Stimulated activated CD8-positive, alpha-beta memory T cell treated with anti-CD3 and anti-CD28 coated beads, Interleukin-15, amount 100 ng/mL, for 1 hour (primary cell): Measurements from ENCODE around the gene RNF32.
A peak's percentile ranks its signal among the peaks of the same experiment; 100 is the strongest.
"Not testable (repeated sequence)": the region's sequence is repeated elsewhere in the genome, so short reads cannot be mapped to it uniquely, and the experiment has no call there.

Experiments used
- DNase-seq: peaks from one replicate; pipeline ENCODE4 v3.0.0-alpha.2; 2020; ENCODE audit warnings: low read depth

RNF32 gene

DNA sequence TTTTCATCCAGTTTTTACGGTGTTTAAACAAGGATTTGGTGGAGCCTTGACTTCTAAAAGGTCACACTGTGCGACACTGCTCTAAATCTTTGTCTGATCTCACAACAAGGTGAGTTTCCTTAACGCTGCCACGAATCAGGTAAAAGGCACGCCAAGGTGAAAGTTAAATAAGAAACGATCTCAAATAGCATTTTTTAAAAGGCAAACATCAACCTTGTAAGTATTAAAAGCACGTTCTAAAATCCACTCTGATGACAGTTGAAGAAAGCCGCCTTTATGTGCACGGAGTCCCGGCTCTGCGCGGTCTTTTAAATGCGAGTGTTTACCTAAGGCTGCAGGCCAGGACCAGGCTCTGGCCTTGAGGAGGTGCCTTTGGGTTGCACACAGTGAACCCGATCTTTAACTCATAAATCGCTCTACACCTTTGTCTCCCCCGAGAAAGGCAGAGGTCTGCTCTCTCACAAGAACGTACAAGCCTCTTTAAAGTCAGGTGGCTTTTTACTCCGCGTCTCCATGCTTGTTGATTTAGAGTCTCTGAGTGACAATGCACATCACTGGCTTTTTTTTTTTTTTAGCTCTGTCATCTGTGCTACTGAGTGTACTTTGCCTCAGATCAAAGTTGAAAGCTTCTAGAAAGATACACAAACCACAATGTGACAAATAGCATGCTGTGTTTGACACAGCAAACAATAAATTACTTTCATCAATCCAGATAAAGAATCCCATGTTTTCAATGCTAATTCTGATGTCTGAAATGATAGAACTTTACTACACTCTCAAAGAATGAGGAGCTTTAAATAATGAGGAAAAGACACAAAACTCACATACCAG lies 25.9 kb upstream of the RNF32 start:
- no peak for DNase-seq

DNA sequence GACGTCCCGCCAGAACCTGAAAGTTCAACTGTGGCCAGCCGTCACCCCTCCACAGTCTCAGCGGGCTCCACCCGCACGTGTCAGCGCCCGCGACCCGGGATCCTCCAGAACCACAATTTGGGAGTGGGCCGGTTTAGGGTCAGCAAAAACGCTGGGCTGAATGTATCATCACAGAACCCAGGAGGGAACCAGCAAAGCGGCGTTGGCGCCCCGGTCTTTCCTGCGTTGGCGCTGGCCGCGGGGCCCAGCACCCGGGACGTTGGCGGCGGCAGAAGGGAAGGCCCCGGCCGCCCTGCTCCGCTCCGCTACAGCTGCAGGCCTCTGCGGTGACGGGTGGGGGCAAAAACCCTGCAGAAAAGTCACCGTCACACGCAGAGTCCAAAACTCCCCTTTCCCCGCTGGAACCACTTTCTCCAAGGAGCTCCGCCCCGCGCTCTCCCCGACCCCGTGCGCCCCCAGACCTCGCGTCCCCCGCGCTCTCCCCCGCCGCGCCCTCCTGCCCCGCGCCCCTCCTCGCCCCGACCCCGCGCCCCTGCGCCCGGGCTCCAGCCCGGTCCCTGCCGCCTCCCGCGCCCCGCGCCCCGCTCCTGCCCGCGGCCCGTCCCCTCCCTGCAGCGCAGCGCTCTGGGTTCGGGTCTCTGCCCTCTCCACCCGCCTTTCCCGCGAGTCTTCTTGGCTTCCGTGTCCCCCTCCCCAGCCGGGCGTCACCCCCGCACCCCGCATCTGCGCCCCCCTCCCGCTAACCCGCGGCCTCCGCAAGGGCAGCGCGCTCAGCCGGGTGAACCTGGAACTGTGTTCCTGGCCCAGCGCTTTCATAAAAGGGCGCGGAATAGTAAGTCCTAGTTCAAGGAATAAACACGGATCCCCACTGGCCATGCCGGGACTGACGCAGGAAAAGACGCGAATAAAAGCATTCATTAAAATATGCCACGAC lies 24.0 kb upstream of the RNF32 start:
- no peak for DNase-seq

DNA sequence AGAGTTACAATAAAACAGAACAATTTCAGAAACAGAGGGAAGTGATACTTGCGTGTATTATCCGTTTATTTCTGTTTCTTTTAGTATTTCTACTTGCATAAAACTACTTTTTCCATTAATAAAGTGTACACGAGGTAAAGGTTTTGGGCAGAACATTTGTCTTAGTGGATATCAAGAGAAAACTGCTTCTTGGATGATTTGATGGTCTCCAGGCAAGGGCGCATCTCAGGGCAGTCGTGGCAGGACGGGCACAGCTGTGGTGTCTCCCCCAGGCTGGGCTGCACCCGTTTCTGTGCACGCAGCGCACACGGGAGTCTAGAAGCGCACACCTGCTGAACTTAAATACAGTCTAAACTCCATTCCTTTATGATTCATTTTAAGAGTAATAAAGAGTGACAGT lies 23.4 kb upstream of the RNF32 start:
- DNase-seq, result no peak

DNA sequence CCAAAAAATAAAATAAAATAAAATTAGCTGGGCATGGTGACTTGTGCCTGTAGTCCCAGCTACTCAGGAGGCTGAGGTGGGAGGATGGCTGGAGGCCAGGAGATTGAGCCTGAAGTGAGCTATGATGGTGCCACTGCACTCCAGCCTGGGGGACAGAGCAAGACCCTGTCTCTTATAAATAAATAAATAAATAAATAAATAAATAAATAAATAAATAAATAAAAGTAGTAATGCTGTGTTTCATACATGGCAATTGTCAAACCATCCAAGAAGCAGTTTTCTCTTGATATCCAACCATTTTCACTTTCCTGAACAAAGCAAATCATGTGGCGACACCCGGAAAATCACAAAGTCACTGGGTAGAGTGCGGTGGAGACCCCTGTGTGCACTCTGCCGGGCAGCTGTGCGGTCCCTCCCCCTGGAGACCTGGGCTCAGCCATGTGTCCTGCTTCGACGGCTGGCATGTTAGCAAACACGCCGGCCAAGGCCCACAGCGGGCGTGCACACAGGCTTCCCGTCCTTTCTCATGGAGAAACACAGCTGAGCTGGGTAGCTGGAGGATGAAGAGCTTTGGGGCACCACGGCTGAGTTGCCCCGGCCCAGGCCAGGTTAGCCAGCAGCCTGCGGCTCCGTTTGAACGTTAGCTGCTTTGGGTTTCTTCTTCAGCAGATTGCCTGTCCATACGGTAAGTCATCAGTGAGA lies 22.3 kb upstream of the RNF32 start:
- no peak for DNase-seq

DNA sequence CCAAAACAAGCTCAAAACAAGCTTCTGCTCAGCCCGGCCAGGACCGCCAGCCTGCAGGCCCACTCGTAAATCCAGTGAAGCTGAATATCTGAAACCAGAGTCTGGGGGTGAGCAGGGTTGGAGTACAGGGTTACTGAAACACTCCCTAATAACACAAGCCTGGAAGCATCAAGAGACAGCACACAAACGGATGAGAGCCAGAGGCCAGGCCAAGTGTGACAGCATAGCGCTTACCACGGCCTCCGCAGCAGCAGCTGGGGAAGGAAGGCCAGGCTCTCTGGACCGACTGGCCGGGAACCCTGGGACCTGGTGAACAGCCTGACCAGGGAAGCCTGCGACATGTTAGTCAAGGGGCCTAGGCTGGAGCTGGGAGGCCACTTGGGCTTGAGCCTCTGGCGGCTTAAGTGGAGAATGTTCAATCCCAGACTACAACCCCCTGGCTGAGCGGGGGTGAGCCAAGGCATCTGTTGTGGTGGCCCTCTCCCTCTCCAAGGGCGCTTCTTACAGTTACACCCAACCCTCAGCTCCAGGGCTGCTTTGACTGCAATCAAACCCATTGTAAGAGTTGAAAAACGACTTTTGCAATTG lies 21.7 kb upstream of the RNF32 start:
- no peak for DNase-seq

DNA sequence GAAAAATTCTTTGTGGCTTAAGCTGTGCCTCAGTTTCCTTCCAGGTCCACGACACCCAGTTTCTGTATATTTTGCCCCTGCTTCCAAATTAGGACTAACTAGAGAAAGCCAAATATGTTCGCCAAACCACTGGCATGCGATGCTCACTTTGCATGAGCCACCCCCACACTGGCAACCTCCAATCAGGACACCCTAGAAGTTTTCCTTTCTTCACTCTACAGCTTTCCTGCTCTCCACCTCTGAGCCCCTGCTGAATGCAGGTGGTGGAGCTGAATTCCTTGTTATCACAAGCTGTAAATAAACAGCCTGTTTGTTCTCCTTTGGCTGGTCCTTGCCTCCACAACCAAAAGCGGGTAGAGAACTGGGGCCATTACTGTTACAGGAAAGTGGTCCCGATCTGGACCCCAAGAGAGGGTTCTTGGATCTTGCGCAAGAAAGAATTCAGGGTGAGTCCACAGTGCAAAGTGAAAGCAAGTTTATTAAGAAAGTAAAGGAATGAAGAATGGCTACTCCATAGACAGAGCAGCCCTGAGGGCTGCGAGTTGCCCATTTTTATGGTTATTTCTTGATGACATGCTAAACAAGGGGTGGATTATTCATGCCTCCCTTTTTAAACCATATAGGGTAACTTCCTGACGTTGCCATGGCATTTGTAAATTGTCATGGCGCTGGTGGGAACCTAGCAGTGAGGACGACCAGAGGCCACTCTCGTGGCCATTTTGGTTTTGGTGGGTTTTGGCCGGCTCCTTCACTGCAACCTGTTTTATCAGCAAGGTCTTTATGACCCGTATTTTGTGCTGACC lies 20.9 kb upstream of the RNF32 start:
- DNase-seq, result not testable (repeated sequence)

DNA sequence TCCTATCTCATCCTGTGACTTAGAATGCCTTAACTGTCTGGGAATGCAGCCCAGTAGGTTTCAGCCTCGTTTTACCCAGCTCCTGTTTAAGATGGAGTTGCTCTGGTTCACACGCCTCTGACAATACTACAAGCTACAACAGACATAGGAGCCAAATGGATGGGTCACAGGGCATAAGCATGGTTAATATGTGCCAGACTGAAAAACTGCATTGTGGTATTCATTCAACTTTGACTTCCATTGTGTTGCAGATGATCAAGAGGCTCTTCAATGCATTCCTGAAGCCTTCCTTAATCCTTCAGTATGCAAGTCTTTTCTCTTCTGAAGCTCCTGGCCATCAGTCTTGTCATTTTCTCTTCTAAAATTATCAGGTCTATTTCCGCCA lies 20.3 kb upstream of the RNF32 start:
- no peak for DNase-seq

DNA sequence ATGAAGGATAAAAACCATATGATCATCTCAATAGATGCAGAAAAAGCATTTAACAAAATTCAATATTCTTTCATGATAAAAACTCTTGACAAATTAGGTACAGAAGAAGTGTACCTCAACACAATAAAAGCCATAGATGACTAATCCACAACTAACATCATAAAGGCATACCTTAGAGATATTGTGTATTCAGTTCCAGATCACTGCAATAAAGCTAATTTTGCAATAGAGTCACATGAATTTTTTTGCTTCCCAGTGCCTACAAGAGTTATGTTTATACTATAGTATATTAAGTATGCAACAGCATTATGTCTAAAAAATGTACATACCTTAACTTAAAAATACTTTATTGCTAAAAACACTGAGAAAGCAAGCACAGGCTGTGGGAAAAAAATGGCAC lies 18.9 kb upstream of the RNF32 start:
- no peak for DNase-seq

DNA sequence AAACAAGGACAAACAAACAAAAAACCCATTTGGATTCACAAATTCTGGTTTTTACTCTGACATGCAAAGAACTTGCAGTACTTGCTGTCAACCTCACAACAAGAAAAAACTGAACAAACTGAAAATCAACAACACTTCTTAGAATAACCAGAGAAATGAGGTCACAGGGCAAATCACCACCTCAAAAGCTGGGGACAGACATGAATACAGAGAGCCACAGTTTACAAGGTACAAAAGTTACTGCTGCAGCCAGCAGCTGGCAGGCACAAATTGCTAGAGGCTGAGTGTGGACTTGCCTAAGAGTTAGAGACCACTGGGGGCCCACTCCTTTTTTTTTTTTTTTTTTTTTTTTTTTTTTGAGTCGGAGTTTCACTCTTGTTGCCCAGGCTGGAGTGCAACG lies 15.0 kb upstream of the RNF32 start:
- DNase-seq, result no peak

DNA sequence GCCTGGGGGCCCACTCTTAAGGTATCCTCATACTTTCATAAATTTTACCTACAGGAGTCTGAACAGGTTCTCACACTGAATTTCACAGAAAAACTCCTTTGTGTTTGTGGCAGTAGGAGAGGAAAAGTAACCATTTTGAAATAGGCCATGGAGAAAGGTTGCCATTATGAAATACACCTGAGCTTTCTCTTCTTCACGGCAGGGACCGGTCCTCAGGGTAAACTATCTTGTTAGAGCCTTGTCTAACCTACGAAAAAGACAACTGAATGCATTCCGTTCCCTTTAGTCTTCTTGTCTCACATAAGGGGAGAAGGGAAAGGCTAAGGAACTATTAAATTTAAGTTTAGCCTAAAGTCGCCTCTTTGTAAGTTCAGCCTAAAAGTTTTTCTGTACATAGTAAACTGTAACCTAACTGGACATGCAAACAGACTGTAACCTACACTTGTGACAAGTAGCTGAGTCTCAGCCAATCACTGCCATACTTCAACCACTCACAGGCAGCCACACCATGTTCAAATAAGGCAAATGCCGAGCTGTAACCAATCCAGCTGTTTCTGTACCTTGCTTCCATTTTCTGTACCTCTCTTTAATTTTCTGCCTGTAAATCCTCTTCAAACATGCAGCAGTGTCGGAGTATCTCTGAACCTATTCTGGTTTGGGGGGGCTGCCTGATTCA lies 14.2 kb upstream of the RNF32 start:
- DNase-seq, result no peak

DNA sequence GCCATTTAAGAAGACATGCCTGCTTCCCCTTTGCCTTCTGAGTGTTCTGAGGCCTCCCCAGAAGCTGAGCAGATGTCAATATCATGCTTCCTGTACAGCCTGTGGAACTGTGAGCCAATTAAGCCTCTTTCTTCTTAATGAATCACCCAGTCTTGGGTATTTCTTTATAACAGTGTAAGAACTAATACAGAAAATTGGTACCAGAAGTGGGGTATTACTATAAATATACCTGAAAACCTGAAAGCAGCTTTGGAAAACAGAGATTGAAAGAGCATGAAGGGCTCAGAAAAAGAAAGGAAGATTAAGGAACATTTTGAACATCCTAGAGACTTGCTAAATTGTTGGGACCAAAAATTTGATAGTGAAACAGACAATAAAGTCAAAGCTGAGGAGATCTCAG lies 12.0 kb upstream of the RNF32 start:
- no peak for DNase-seq

DNA sequence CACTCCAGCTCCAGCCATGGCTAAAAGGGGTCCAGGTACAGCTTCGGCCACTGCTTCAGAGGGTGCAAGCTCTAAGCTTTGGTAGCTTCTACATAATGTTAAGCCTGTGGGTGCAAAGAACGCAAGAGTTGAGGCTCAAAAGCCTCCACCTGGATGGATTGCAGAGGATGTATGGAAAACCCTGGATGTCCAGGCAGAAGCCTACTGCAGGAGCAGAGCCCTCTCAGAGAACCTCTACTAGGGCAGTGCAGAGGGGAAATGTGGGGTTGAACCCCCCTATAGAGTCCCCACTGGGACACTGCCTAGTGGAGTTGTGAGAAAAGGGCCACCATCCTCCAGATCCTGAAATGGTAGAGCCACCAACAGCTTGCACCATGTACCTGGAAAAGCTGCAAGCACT lies 10.7 kb upstream of the RNF32 start:
- no peak for DNase-seq

DNA sequence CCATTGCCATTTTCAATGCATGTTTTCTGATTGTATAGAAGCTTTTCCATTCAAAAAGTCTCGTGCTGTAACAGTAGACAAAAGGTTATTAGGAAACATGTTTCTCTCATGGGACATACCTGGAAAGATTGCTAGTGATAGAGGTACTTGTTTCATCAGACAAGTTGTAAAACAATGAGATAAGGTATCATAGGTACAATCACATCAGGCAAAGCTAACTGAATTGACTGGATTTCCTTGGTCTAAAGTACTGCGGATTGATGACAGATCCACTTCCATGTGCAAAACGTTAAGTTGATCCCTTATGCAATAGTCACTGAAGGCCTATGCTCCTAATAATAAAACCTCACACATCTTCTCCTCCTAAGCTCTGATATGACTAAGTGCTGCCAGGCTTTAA lies 6.5 kb upstream of the RNF32 start:
- no peak for DNase-seq

DNA sequence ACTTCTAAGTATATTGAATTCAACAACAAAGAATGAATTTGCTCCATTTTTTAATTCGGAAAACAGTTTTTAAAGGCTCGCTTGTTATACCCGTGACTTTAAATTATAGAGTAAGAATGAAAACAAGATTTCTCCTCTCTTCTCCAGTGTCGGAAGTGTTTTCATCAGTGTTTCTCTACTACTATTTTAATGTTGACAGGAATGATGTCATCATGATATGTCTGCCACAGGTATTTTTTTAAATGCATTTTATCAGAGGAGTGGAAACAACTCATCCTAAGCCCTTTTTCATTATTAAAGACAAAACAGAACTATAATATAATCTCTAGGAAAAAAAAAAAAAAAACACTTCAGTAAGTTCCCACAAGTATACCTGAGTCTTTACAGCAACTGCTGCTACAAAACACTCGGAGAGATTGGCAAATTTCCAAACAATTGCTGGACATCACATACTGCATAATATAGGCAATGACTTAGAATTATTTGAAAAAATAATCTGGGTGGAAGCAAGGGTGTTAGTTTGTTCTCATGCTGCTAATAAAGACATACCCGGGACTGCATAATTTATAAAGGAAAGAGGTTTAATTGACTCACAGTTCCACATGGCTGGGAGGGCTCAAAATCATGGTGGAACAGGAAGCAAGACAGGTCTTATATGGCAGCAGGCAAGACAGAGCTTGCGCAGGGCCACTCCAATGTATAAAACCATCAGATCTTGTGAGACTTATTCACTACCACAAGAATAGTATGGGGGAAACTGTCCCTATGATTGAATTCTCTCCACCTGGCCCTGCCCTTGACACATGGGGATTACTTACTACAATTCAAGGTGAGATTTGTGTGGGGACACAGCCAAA lies 4.8 kb upstream of the RNF32 start:
- DNase-seq, result no peak

DNA sequence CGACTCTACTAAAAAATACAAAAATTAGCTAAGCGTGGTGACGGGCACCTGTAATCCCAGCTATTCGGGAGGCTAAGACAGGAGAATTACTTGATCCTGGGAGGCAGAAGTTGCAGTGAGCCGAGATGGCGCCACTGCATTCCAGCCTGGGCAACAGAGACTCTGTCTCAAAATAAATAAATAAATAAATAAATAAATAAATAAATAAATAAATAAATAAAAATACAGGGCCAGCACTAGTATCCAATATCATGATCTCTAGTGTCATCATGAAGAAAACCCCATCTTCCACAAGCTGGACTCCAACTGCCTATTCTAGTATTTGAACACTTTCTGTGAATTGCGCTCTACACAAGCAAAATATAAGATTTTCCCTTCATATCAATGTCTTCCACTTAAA lies 3.5 kb upstream of the RNF32 start:
- not testable (repeated sequence) for DNase-seq

DNA sequence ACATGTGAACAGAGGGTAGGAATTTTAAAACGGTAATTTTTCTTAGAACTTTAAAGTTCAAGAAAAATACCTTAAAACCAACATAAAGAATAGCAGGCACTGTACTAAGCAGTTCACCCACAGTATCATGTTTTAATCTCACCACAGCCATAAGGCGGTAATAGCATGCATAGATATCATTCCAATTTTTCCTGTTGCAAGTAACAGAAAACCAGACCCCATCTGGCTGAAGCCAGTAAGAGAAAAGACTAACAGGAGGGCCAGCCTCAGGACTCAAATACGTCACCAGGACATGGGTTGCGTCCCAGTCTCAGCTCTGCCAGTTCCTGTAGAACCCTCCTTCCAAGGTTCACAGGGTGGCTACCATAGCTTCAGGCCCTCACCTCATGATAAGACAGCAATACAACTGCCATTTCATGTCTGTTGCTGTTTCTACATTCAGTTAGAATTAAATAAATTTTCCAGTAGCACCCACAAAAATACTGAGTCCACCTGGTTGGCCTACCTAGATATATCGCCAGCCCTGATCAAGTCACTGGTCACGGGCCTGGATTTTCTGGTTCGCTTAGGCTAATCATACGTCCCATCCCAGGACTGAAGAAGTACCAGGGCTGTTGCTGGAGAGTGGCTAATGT lies 2.0 kb upstream of the RNF32 start:
- no peak for DNase-seq

DNA sequence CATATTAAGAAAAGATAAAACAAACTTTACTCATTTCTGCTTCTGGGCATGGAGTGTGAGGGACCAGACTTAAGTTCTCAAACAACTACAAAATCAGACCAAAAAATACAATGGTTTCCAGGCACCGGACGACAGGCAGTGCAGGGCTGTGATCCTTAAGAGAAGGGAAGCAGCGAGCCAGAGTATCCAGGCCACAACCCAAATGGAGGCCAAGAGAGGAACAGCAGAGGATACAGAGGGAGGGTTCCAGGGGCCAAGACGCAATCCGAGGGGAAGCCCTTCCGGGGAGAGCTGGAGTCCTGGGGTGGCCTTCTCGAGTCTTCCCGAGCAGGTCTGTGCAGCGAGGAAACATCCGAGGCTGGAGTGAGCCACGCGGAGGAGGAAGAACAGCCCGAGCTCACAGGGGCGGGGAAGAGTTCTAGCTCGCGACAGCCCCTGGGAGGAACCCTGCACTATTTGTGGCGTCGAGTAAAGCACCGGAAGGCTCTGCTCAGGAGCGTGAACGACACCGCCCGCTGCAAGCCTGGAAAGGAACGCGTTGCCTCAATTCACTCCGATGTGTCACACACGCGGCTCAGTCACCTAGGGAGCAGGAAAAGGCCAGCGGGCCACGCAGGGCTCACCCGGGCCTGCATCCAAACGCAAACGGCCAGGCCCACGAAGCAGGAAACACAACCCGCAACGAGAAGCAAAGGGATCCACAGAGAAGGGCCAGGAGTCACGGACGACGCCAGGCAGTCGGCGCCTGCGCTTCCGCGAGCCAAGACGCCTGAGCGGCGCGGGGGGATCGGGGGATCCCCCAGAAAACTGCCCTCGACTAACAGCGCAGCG lies 933 bp upstream of the RNF32 start:
- DNase-seq, result no peak

DNA sequence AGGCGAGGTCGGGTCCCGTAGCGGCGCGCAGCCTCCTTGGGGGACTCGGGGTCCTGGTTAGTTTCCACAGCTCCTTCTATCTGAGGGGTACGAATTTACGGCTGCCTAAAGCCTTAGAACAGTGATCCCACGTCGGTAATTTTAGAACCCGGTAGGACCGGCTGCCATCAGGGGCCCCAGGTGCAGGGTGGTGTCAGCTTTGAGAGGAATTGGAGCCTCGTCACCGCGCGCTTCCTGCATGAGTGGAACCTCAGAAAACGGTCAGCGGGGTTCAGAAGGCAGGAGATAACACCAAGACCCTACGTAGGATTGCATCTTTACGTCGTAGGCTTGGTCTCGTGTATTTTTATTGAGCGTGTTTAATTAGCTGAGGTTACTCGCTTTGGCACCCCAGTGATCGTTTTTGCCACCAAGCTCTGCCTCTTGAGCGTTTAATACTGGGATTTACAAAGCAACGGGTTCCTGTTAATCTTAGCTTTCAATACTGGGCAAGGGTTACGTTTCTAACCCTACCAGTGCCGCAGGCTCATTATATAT lies 443 bp downstream of the RNF32 start:
- DNase-seq, result peak; percentile 21
